A549 (cell line): ENCODE data around the gene GPR17. TPM values are rescaled to one million over a fixed set of nuclear protein-coding genes. Genes with fewer than 3 reads are reported as not detected.

Experiments
- ATAC-seq, 2 experiments: fragments of 200-7000 bp in 1 of 2; fragments of >200 bp in 1 of 2; cut with Nextera tagmentation in 1 of 2; cut with Tn5 transposase in 1 of 2; 3 replicates each; pipeline versions ENCODE4 v1.8.0 to v1.9.1; 2018 to 2020; ENCODE audit warnings: mild to moderate bottlenecking in 1 of 2, moderate library complexity in 1 of 2
- CTCF ChIA-PET: fragments of 300-600 bp; sonication (Branson Sonifier 250); formaldehyde crosslinking; extraction: SDS; loops from one replicate; lab custom pipeline; 2021; ENCODE audit warnings: antibody characterized with exemption, inconsistent platforms; lab: Yijun Ruan, JAX
- POLR2A ChIA-PET: fragments of 350-600 bp; formaldehyde crosslinking; extraction: SDS; loops from one replicate; lab custom pipeline; 2021; ENCODE audit warnings: antibody characterized with exemption, inconsistent platforms; lab: Yijun Ruan, JAX
- DNase-seq, 2 experiments: peaks; one replicate each; pipeline versions ENCODE4 v3.0.0 to v3.0.0-alpha.2; 2011 to 2016; ENCODE audit warnings: low read depth in 1 of 2, low spot score in 1 of 2
- FAIRE-seq: peaks from 2 replicates; lab custom pipeline; 2011; peaks lifted over from hg19 to GRCh38; lab: Jason Lieb, UNC
- H3K27ac ChIP-seq, 2 experiments: fragments of >200 bp; sonication (Bioruptor Twin); formaldehyde crosslinking; 3 replicates each; pipeline ENCODE4 v1.5.1; 2016 to 2017
- H3K4me1 ChIP-seq: fragments of >200 bp; sonication (Bioruptor Twin); formaldehyde crosslinking; 3 replicates; pipeline ENCODE4 v1.6.1; 2016
- H3K4me2 ChIP-seq: fragments of >200 bp; sonication (Bioruptor Twin); formaldehyde crosslinking; 3 replicates; pipeline ENCODE4 v1.6.1; 2016
- H3K4me3 ChIP-seq: fragments of >200 bp; sonication (Bioruptor Twin); formaldehyde crosslinking; 3 replicates; pipeline ENCODE4 v1.5.1; 2016
- H3K9me3 ChIP-seq: fragments of >200 bp; sonication (Bioruptor Twin); formaldehyde crosslinking; 3 replicates; pipeline ENCODE4 v1.6.1; 2016
- BHLHE40 ChIP-seq: IDR thresholded peaks from 2 replicates; pipeline ENCODE4 v1.6.1; 2012; ENCODE audit warnings: low read depth, low read length, inconsistent platforms
- CHD4 ChIP-seq: fragments of 200-600 bp; sonication (generic); IDR thresholded peaks from 2 replicates; pipeline ENCODE4 v1.6.1; 2016; ENCODE audit warnings: antibody characterized with exemption, mild to moderate bottlenecking, borderline replicate concordance
- E2F6 ChIP-seq: IDR thresholded peaks from 2 replicates; pipeline ENCODE4 v1.6.1; 2012; ENCODE audit warnings: low read depth, borderline replicate concordance
- EHMT2 ChIP-seq: fragments of 200-600 bp; sonication (generic); IDR thresholded peaks from 2 replicates; pipeline ENCODE4 v1.6.1; 2016; ENCODE audit warnings: antibody characterized with exemption, low read depth, mild to moderate bottlenecking, moderate library complexity
- ESRRA ChIP-seq: fragments of 150-350 bp; IDR thresholded peaks from 2 replicates; pipeline ENCODE4 v1.6.1; 2014; ENCODE audit warnings: mild to moderate bottlenecking, low read length, borderline replicate concordance
- HES2 ChIP-seq: fragments of >200 bp; sonication (Bioruptor Twin); formaldehyde crosslinking; IDR thresholded peaks from 2 replicates; pipeline ENCODE4 v1.6.1; 2016
- HEYL ChIP-seq: fragments of 250-450 bp; sonication (Bioruptor Pico); IDR thresholded peaks from 2 replicates; pipeline ENCODE4 v1.8.0; 2021; ENCODE audit warnings: mild to moderate bottlenecking, moderate library complexity
- HOXA7 ChIP-seq: fragments of 250-450 bp; sonication (Bioruptor Pico); IDR thresholded peaks from 2 replicates; pipeline ENCODE4 v1.5.0; 2020; ENCODE audit warnings: mild to moderate bottlenecking, moderate library complexity
- HOXB5 ChIP-seq: fragments of 250-450 bp; sonication (Bioruptor Pico); IDR thresholded peaks from 2 replicates; pipeline ENCODE4 v1.5.0; 2020; ENCODE audit warnings: mild to moderate bottlenecking, moderate library complexity
- JUN ChIP-seq, 2 experiments: fragments of >200 bp; sonication (Bioruptor Twin); formaldehyde crosslinking; IDR thresholded peaks; 2 replicates in 1 of 2; 3 replicates in 1 of 2; pipeline ENCODE4 v1.6.1; 2016 to 2017
- KDM5A ChIP-seq: fragments of 200-600 bp; sonication (generic); IDR thresholded peaks from 2 replicates; pipeline ENCODE4 v1.6.1; 2016; ENCODE audit warnings: antibody characterized with exemption, mild to moderate bottlenecking
- MAFK ChIP-seq: fragments of 450-650 bp; IDR thresholded peaks from 2 replicates; pipeline ENCODE4 v1.6.1; 2014; ENCODE audit not compliant: partially characterized antibody
- MAX ChIP-seq: IDR thresholded peaks from 2 replicates; pipeline ENCODE4 v1.6.1; 2012
- NFE2L2 ChIP-seq: fragments of 150-350 bp; conservative IDR thresholded peaks from 2 replicates; pipeline ENCODE4 v1.6.1; 2014; ENCODE audit warnings: low read length
- NR3C1 ChIP-seq: fragments of >200 bp; sonication (Bioruptor Twin); formaldehyde crosslinking; IDR thresholded peaks from 3 replicates; pipeline ENCODE4 v1.6.1; 2017
- PBX3 ChIP-seq: IDR thresholded peaks from 2 replicates; pipeline ENCODE4 v1.6.1; 2012
- PHF8 ChIP-seq: fragments of 200-600 bp; sonication (generic); IDR thresholded peaks from 2 replicates; pipeline ENCODE4 v1.6.1; 2016; ENCODE audit warnings: low read depth, mild to moderate bottlenecking, antibody characterized with exemption, moderate library complexity, borderline replicate concordance
- RAD21 ChIP-seq, 2 experiments: fragments of >200 bp in 1 of 2; sonication (Bioruptor Twin) in 1 of 2; formaldehyde crosslinking in 1 of 2; IDR thresholded peaks in 1 of 2; conservative IDR thresholded peaks in 1 of 2; 2 replicates in 1 of 2; 3 replicates in 1 of 2; pipeline ENCODE4 v1.6.1; 2012 to 2018; ENCODE audit warnings: inconsistent platforms in 1 of 2
- RARB ChIP-seq: fragments of 250-450 bp; sonication (Bioruptor Pico); IDR thresholded peaks from 2 replicates; pipeline ENCODE4 v1.8.0; 2021; ENCODE audit warnings: mild to moderate bottlenecking, moderate library complexity
- RCOR1 ChIP-seq: fragments of 150-350 bp; IDR thresholded peaks from 2 replicates; pipeline ENCODE4 v1.6.1; 2014; ENCODE audit warnings: antibody characterized with exemption, low read length, low read depth
- RFX5 ChIP-seq: fragments of 450-650 bp; IDR thresholded peaks from 2 replicates; pipeline ENCODE4 v1.7.1; 2014; ENCODE audit warnings: antibody characterized with exemption, mild to moderate bottlenecking, moderate library complexity
- RNF2 ChIP-seq: fragments of 200-600 bp; sonication (generic); IDR thresholded peaks from 2 replicates; pipeline ENCODE4 v1.6.1; 2016; ENCODE audit warnings: low read depth, mild to moderate bottlenecking, antibody characterized with exemption, moderate library complexity, borderline replicate concordance
- SMC3 ChIP-seq: fragments of >200 bp; sonication (Bioruptor Twin); formaldehyde crosslinking; IDR thresholded peaks from 3 replicates; pipeline ENCODE4 v1.6.1; 2018; ENCODE audit warnings: inconsistent platforms
- TP53 ChIP-seq: fragments of 250-450 bp; sonication (Bioruptor Pico); IDR thresholded peaks from 2 replicates; pipeline ENCODE4 v1.5.0; 2021; ENCODE audit warnings: mild to moderate bottlenecking, moderate library complexity
- ZC3H11A ChIP-seq: fragments of 450-650 bp; IDR thresholded peaks from 2 replicates; pipeline ENCODE4 v1.6.1; 2014; ENCODE audit warnings: antibody characterized with exemption, mild to moderate bottlenecking
- ZSCAN20 ChIP-seq: fragments of 250-450 bp; sonication (Bioruptor Pico); IDR thresholded peaks from 2 replicates; pipeline ENCODE4 v1.8.0; 2022; ENCODE audit warnings: mild to moderate bottlenecking, moderate library complexity
- WGBS: methylation state at CpG from one replicate; pipeline ENCODE4 v1.1.6; 2017; ENCODE audit errors: missing lambda C conversion rate; 5-methylcytosine and 5-hydroxymethylcytosine counted together
- polyA plus RNA-seq, 4 experiments: library from polyadenylated mRNA; depleted of rRNA in 3 of 4; stranded (reverse); fragments of >200 nt; fragmentation: RNase III in 1 of 4; extraction: RNeasy Plus Mini Kit Qiagen cat#74134 plus additional on column Dnase treatment in 1 of 4; gene quantifications; 2 replicates in 3 of 4; 3 replicates in 1 of 4; pipeline ENCODE4 v1.2.3, GENCODE V29; 2011 to 2017

Gene GPR17
- polyA plus RNA-seq, 2 of the 4 experiments (the other 2 are of a cell fraction), result not detected

- H3K4me3 ChIP-seq, result no peak overlapping the region
- TF ChIP-seq RFX5 (no peak), RARB (CRISPR knock-in tag) (no peak), ZC3H11A (no peak), SMC3 (no peak), KDM5A (no peak), BHLHE40 (no peak)
- peaks cover 18% of the 10 kb centered on the region for H3K4me1 ChIP-seq
- peak overlapping the region in 1 of 2 experiments; percentile 42; a peak in 2 of 6 replicates for H3K27ac ChIP-seq
- no peak; a peak in 1 of 6 replicates for ATAC-seq
- ChIA-PET CTCF (interaction anchor here (1.2 to 1.3 kb wide), 2 partner anchors 168 to 323 kb away, joined by 3 read pairs; no protein-coding TSS in a partner anchor), POLR2A (interaction anchor here (1.2 to 2.2 kb wide), 2 partner anchors 121 kb away, joined by 4 to 6 read pairs; partner anchors contain the start of gene IWS1)
- no peak for FAIRE-seq
- no peaks in the 10 kb centered on the region for H3K9me3 ChIP-seq
- DNase-seq, result no peak
- 89% methylated on average over 12 of the region's 16 CpGs for WGBS
- no peak overlapping the region for H3K4me2 ChIP-seq
These were observed 1.6 kb downstream of the GPR17 start for GRCh38 chr2:127647242-127648190.

GRCh38 chr2:127648321-127648720 lies 2.4 kb downstream of the GPR17 start:
- DNase-seq (no peak), ATAC-seq (no peak), FAIRE-seq (no peak)
- no peak overlapping the region for H3K4me3 ChIP-seq
- POLR2A ChIA-PET, result interaction anchor here (2.2 kb wide), 1 partner anchor 122 kb away, joined by 6 read pairs; no protein-coding TSS in a partner anchor
- no peaks in the 10 kb centered on the region for H3K9me3 ChIP-seq
- H3K4me2 ChIP-seq, result no peak overlapping the region
- no peak overlapping the region for H3K27ac ChIP-seq
- CTCF ChIA-PET, result interaction anchor here (1.2 to 4.2 kb wide), 5 partner anchors 15 to 324 kb away, joined by 3 to 37 read pairs (median 11); no protein-coding TSS in a partner anchor
- WGBS, result 100% methylated on average over 3 of the region's 6 CpGs
- no peak for TF ChIP-seq RCOR1
- no peak for TF ChIP-seq E2F6
- TF ChIP-seq ZC3H11A, result no peak
- TF ChIP-seq CHD4, result no peak
- TF ChIP-seq TP53 (CRISPR knock-in tag), result no peak
- no peak for TF ChIP-seq ESRRA
- TF ChIP-seq HOXA7 (CRISPR knock-in tag), result no peak
- H3K4me1 ChIP-seq, result peaks cover 18% of the 10 kb centered on the region

GRCh38 chr2:127649100-127649611 lies 3.2 kb downstream of the GPR17 start:
- Histone ChIP-seq H3K27ac (peak overlapping the region; percentile 39 to 60; a peak in 2 of 6 replicates), H3K4me1 (peaks cover 18% of the 10 kb centered on the region), H3K9me3 (no peaks in the 10 kb centered on the region), H3K4me2 (peak overlapping the region; percentile 15; the same call in 1 of the 3 replicates), H3K4me3 (no peak overlapping the region)
- ChIA-PET CTCF (interaction anchor here (0.8 to 4.2 kb wide), 20 partner anchors 10 to 452 kb away, joined by 3 to 44 read pairs (median 6); no protein-coding TSS in a partner anchor), POLR2A (interaction anchor here (2.2 kb wide), 1 partner anchor 122 kb away, joined by 6 read pairs; no protein-coding TSS in a partner anchor)
- 66% methylated on average over 6 of the region's 12 CpGs for WGBS
- ATAC-seq (peak in 1 of 2 experiments; percentile 18; a peak in 3 of 6 replicates), FAIRE-seq (no peak), DNase-seq (no peak)
- no peak for TF ChIP-seq HEYL

GRCh38 chr2:127649684-127650040 lies 3.7 kb downstream of the GPR17 start:
- no peak overlapping the region for H3K4me3 ChIP-seq
- TF ChIP-seq HOXA7 (CRISPR knock-in tag) (no peak), KDM5A (no peak), RAD21 (conservative IDR thresholded peaks at IDR 0.05 in 1 of 2, IDR thresholded peaks at IDR 0.05 in 1 of 2) (peak; percentile 72 to 77), PBX3 (no peak), ZSCAN20 (CRISPR knock-in tag) (no peak), BHLHE40 (no peak), EHMT2 (no peak), TP53 (CRISPR knock-in tag) (no peak), MAFK (no peak), NFE2L2 (no peak), NR3C1 (no peak), HES2 (no peak), JUN (IDR thresholded peaks at IDR 0.05) (no peak), RNF2 (no peak), PHF8 (no peak), SMC3 (peak; percentile 82), MAX (peak; percentile 75), HOXB5 (CRISPR knock-in tag) (no peak)

More at GRCh38 chr2:127649684-127650040, 3.7 kb downstream of the GPR17 start:
- peak overlapping the region; percentile 15; the same call in 1 of the 3 replicates for H3K4me2 ChIP-seq
- H3K9me3 ChIP-seq, result no peaks in the 10 kb centered on the region
- WGBS, result 3% methylated on average over 3 of the region's 7 CpGs
- H3K27ac ChIP-seq, result peak overlapping the region; percentile 39 to 60; a peak in 2 of 6 replicates
- peak; percentile 81 to 90 for ATAC-seq
- no peak for FAIRE-seq
- POLR2A ChIA-PET, result interaction anchor here (0.9 to 2.2 kb wide), 3 partner anchors 12 to 141 kb away, joined by 3 to 6 read pairs (median 4); no protein-coding TSS in a partner anchor
- DNase-seq, result peak; percentile 54 to 85
- H3K4me1 ChIP-seq, result peaks cover 18% of the 10 kb centered on the region
- CTCF ChIA-PET, result interaction anchor here (0.6 to 4.2 kb wide), 40 partner anchors 10 to 463 kb away, joined by 3 to 44 read pairs (median 4); partner anchors contain the start of gene IWS1
